Panc1 (cell line): ENCODE results near the gene DFFA. TPM values are rescaled to one million over a fixed set of nuclear protein-coding genes. Genes with fewer than 3 reads are reported as not detected.

Source experiments
- ATAC-seq: fragments of 200-7000 bp; cut with Tn5 transposase; 2 replicates; pipeline ENCODE4 v1.9.1; 2020; ENCODE audit warnings: mild to moderate bottlenecking, moderate library complexity
- BruUV-seq: library from RNA; stranded (reverse); fragments of 400-500 nt; replicated peaks from 2 replicates; lab custom pipeline; 2021; lab: Mats Ljungman, UMichigan
- CTCF ChIA-PET: fragments of 300-600 bp; sonication (Branson Sonifier 250); formaldehyde crosslinking; loops from one replicate; lab custom pipeline; 2022; ENCODE audit warnings: antibody characterized with exemption; lab: Charles Lee
- POLR2A ChIA-PET: fragments of 300-600 bp; sonication (Branson Sonifier 250); formaldehyde crosslinking; loops from one replicate; lab custom pipeline; 2022; ENCODE audit warnings: antibody characterized with exemption; lab: Charles Lee
- DNase-seq: peaks from one replicate; pipeline ENCODE4 v3.0.0-alpha.2; 2010; ENCODE audit warnings: low read depth, low spot score
- H3K27ac ChIP-seq: 2 replicates; pipeline ENCODE4 v1.5.1; 2011; ENCODE audit warnings: mild to moderate bottlenecking, low read length, inconsistent platforms
- H3K27me3 ChIP-seq: fragments of 200-500 bp; sonication (Bioruptor generic); 2 replicates; pipeline ENCODE4 v1.6.0; 2014; ENCODE audit warnings: low read length, inconsistent platforms; ENCODE audit not compliant: control insufficient read depth, insufficient read depth
- H3K36me3 ChIP-seq: fragments of 200-500 bp; sonication (Bioruptor generic); 2 replicates; pipeline ENCODE4 v1.5.1; 2014; ENCODE audit warnings: inconsistent platforms, mild to moderate bottlenecking, low read length, moderate library complexity; ENCODE audit not compliant: control insufficient read depth, insufficient read depth
- H3K4me1 ChIP-seq: 2 replicates; pipeline ENCODE4 v1.5.1; 2011; ENCODE audit warnings: inconsistent platforms, mild to moderate bottlenecking, low read length, moderate library complexity; ENCODE audit not compliant: control insufficient read depth, insufficient read depth
- H3K4me3 ChIP-seq, 2 experiments: 2 replicates each; pipeline ENCODE4 v1.5.1; 2011 to 2012; ENCODE audit warnings: low read depth in 2 of 2, low read length in 2 of 2, mild to moderate bottlenecking in 2 of 2, inconsistent platforms in 1 of 2, moderate library complexity in 1 of 2
- H3K9me3 ChIP-seq: fragments of 200-500 bp; sonication (Bioruptor generic); 2 replicates; pipeline ENCODE4 v1.5.1; 2014; ENCODE audit warnings: low read depth, mild to moderate bottlenecking, inconsistent platforms, low read length, moderate library complexity; ENCODE audit not compliant: control insufficient read depth, insufficient read depth
- POLR2AphosphoS5 ChIP-seq: IDR thresholded peaks from 2 replicates; pipeline ENCODE4 v1.6.1; 2012; ENCODE audit warnings: mild to moderate bottlenecking, low read depth, low read length, moderate library complexity
- SIN3A ChIP-seq: IDR thresholded peaks from 2 replicates; pipeline ENCODE4 v1.6.1; 2012; ENCODE audit warnings: low read depth, mild to moderate bottlenecking, low read length, moderate library complexity, borderline replicate concordance; ENCODE audit not compliant: insufficient read depth
- TCF7L2 ChIP-seq: IDR thresholded peaks from 2 replicates; pipeline ENCODE4 v1.6.1; 2011; ENCODE audit warnings: mild to moderate bottlenecking, low read depth, low read length, inconsistent platforms
- in situ Hi-C: cut with HindIII; loops from 2 replicates; pipeline ENCODE4 v1.10.0; 2016; ENCODE audit warnings: low sequenced_read_pairs, low pct_unique_long_range_greater_than_20kb
- intact Hi-C: fragments of 100-400 bp; cut with micrococcal nuclease; formaldehyde crosslinking; loops from one replicate; pipeline ENCODE4 v1.10.0; 2022; ENCODE audit not compliant: unreplicated experiment
- total RNA-seq: library from RNA; stranded (reverse); gene quantifications from one replicate; pipeline ENCODE4 v1.2.1, GENCODE V29; 2021; ENCODE audit not compliant: unreplicated experiment
- TF ChIP-seq, protein P1 (sequence below), 2 experiments: IDR thresholded peaks; 2 replicates each; pipeline ENCODE4 v1.6.1; 2011 to 2012; ENCODE audit warnings: low read depth in 2 of 2, control low read depth in 1 of 2, low read length in 1 of 2, mild to moderate bottlenecking in 1 of 2, moderate library complexity in 1 of 2; ENCODE audit not compliant: insufficient read depth in 1 of 2
- TF ChIP-seq, protein P2 (sequence below): fragments of 450-650 bp; IDR thresholded peaks from 2 replicates; pipeline ENCODE4 v1.5.1; 2017; ENCODE audit warnings: mild to moderate bottlenecking

DFFA gene
- total RNA-seq, 1 experiment from 2014 or later, result 68.1 TPM

DNA sequence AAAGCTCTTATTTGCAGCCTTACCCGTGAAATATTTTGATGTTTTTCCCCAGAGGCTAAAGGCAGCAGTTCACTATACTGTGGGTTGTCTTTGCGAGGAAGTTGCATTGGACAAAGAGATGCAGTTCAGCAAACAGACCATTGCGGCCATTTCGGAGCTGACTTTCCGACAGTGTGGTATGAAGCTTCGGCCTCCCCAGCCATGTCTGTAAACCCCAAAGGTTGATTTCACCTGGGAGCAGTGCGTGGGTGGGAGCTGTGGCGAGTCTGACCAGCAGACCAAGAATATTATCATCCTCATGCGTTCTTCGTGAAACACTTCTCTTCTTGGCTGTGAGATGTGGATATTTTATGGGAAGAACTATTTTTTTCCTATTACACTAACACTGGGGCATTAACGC is 38.5 kb downstream of the DFFA start:
- CTCF ChIA-PET, result no interaction called here
- intact Hi-C loops (no loop called here), in situ Hi-C loops (no loop called here)
- TF ChIP-seq, protein P1, sequence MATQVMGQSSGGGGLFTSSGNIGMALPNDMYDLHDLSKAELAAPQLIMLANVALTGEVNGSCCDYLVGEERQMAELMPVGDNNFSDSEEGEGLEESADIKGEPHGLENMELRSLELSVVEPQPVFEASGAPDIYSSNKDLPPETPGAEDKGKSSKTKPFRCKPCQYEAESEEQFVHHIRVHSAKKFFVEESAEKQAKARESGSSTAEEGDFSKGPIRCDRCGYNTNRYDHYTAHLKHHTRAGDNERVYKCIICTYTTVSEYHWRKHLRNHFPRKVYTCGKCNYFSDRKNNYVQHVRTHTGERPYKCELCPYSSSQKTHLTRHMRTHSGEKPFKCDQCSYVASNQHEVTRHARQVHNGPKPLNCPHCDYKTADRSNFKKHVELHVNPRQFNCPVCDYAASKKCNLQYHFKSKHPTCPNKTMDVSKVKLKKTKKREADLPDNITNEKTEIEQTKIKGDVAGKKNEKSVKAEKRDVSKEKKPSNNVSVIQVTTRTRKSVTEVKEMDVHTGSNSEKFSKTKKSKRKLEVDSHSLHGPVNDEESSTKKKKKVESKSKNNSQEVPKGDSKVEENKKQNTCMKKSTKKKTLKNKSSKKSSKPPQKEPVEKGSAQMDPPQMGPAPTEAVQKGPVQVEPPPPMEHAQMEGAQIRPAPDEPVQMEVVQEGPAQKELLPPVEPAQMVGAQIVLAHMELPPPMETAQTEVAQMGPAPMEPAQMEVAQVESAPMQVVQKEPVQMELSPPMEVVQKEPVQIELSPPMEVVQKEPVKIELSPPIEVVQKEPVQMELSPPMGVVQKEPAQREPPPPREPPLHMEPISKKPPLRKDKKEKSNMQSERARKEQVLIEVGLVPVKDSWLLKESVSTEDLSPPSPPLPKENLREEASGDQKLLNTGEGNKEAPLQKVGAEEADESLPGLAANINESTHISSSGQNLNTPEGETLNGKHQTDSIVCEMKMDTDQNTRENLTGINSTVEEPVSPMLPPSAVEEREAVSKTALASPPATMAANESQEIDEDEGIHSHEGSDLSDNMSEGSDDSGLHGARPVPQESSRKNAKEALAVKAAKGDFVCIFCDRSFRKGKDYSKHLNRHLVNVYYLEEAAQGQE (IDR thresholded peaks at IDR 0.05; ENCODE audit: insufficient read depth in 1 of 2, low read depth in 2 of 2, low read length in 1 of 2), result no peak
- no peak for TF ChIP-seq SIN3A
- TF ChIP-seq, protein P2, sequence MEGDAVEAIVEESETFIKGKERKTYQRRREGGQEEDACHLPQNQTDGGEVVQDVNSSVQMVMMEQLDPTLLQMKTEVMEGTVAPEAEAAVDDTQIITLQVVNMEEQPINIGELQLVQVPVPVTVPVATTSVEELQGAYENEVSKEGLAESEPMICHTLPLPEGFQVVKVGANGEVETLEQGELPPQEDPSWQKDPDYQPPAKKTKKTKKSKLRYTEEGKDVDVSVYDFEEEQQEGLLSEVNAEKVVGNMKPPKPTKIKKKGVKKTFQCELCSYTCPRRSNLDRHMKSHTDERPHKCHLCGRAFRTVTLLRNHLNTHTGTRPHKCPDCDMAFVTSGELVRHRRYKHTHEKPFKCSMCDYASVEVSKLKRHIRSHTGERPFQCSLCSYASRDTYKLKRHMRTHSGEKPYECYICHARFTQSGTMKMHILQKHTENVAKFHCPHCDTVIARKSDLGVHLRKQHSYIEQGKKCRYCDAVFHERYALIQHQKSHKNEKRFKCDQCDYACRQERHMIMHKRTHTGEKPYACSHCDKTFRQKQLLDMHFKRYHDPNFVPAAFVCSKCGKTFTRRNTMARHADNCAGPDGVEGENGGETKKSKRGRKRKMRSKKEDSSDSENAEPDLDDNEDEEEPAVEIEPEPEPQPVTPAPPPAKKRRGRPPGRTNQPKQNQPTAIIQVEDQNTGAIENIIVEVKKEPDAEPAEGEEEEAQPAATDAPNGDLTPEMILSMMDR, result no peak
- no peak for TF ChIP-seq POLR2AphosphoS5
- TF ChIP-seq TCF7L2, result no peak
- ATAC-seq (no peak), DNase-seq (no peak)
- no peak overlapping the region for H3K27ac ChIP-seq
- no peaks in the 10 kb centered on the region for H3K36me3 ChIP-seq
- BruUV-seq, result TSS peak; percentile 24
- H3K4me3 ChIP-seq, result no peak overlapping the region
- POLR2A ChIA-PET, result no interaction called here
- H3K9me3 ChIP-seq, result no peaks in the 10 kb centered on the region
- no peaks in the 10 kb centered on the region for H3K27me3 ChIP-seq
- peaks cover 2% of the 10 kb centered on the region; the same call in 1 of the 2 replicates for H3K4me1 ChIP-seq

DNA sequence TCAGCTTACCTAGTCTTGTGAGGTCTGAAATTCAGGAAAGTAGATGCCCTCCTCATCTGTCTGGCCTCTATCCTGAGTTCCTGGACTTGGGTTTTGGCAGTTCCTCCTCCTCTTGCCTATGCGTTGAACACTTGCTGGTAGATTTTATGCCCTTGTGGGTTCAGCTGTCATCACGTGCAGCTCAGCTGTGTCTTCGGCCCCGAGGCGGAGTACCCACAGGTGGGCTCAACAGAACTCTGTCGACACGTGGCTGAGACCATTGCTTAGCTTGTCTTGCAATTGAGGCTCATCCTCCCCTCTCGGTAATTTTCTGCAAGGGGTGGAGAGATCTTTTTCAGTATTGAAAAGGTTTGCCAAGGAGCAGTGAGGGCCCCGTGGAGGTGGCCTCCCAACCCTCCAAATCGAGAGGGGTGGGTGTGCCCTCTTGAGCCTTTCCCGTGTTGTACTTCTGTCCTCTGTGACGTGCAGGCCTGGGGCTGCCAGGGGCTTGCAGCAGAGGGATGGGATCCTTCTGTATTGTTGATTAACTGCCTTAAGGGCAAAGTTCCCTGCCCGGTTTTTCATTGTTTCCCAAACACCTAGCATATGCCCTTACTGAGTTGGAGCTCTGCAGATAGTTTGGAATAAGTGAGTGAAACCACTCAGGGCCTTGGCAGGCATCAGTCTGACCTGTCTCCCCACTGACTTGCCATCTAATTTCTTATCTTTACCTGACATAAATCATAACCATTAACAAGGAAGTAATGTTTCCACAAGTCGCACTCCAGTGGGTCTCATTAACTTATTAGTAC is 39.2 kb downstream of the DFFA start:
- TF ChIP-seq, protein P2, result no peak
- TF ChIP-seq POLR2AphosphoS5 (no peak), TCF7L2 (no peak), SIN3A (no peak)
- TF ChIP-seq, protein P1 (IDR thresholded peaks at IDR 0.05; ENCODE audit: insufficient read depth in 1 of 2, low read depth in 2 of 2, low read length in 1 of 2), result no peak
- Histone ChIP-seq H3K27ac (no peak overlapping the region), H3K36me3 (no peaks in the 10 kb centered on the region), H3K27me3 (no peaks in the 10 kb centered on the region), H3K9me3 (no peaks in the 10 kb centered on the region), H3K4me3 (no peak overlapping the region), H3K4me1 (no peaks in the 10 kb centered on the region; the same call in 1 of the 2 replicates)
- POLR2A ChIA-PET, result no interaction called here
- in situ Hi-C loops (no loop called here), intact Hi-C loops (no loop called here)
- ATAC-seq (no peak), DNase-seq (no peak)
- CTCF ChIA-PET, result interaction anchor here (0.6 kb wide), 1 partner anchor 588 kb away, joined by 4 read pairs; no protein-coding TSS in a partner anchor
- no TSS peak for BruUV-seq
